H1 (cell line): ENCODE measurements around the gene RELA.

Experiments used
- ATF3 ChIP-seq: IDR thresholded peaks from 2 replicates; pipeline ENCODE4 v1.6.1; 2011; ENCODE audit warnings: low read depth, mild to moderate bottlenecking, low read length; ENCODE audit not compliant: insufficient read depth
- BCL11A ChIP-seq, 2 experiments: IDR thresholded peaks; one replicate each; pipeline ENCODE4 v1.6.1; 2011; ENCODE audit warnings: low read depth in 2 of 2, low read length in 2 of 2, mild to moderate bottlenecking in 2 of 2
- CHD7 ChIP-seq: fragments of 300-600 bp; sonication (generic); IDR thresholded peaks from 2 replicates; pipeline ENCODE4 v1.7.1; 2012; ENCODE audit warnings: low read length, moderate library complexity, mild to moderate bottlenecking, inconsistent platforms; ENCODE audit not compliant: insufficient replicate concordance
- CTCF ChIP-seq, 3 experiments: IDR thresholded peaks; 1 replicate in 2 of 3; 2 replicates in 1 of 3; pipeline versions ENCODE4 v1.5.1 to v1.6.1; 2011; ENCODE audit warnings: low read length in 3 of 3, mild to moderate bottlenecking in 3 of 3, inconsistent platforms in 2 of 3, low read depth in 1 of 3, moderate library complexity in 1 of 3; ENCODE audit not compliant: insufficient read depth in 1 of 3; ENCODE audit errors: control extremely low read depth in 1 of 3
- EZH2 ChIP-seq: fragments of 200-600 bp; sonication (generic); IDR thresholded peaks from 2 replicates; pipeline ENCODE4 v1.7.1; 2012; ENCODE audit warnings: low read depth, mild to moderate bottlenecking, moderate library complexity, low read length, inconsistent platforms; ENCODE audit not compliant: severe bottlenecking
- POLR2AphosphoS5 ChIP-seq: IDR thresholded peaks from 2 replicates; pipeline ENCODE4 v1.6.1; 2011; ENCODE audit warnings: low read depth, low read length
- ZNF274 ChIP-seq: IDR thresholded peaks from 2 replicates; pipeline ENCODE4 v1.7.0; 2012; ENCODE audit warnings: low read length, borderline replicate concordance; ENCODE audit errors: extremely low read depth

GRCh38 chr11:65624931-65625627, 37.6 kb downstream of the RELA start:
- TF ChIP-seq CTCF (IDR thresholded peaks at IDR 0.05; ENCODE audit: control extremely low read depth in 1 of 3, insufficient read depth in 1 of 3, low read depth in 1 of 3, low read length in 3 of 3) (no peak), POLR2AphosphoS5 (no peak), ATF3 (no peak), ZNF274 (no peak), CHD7 (no peak), BCL11A (IDR thresholded peaks at IDR 0.05; ENCODE audit: low read depth in 2 of 2, low read length in 2 of 2) (no peak), EZH2 (no peak)
